Aortic smooth muscle cell (primary cell): ENCODE measurements around the gene KAT5. TPM values are rescaled to one million over a fixed set of nuclear protein-coding genes. Genes with fewer than 3 reads are reported as not detected.

Source experiments
- total RNA-seq: library from RNA; depleted of rRNA; stranded (reverse); fragments of >200 nt; gene quantifications from 2 replicates; pipeline ENCODE4 v1.2.3, GENCODE V29; 2014

The KAT5 gene
- 50.4 and 53.0 TPM in 2 replicates for total RNA-seq

DNA sequence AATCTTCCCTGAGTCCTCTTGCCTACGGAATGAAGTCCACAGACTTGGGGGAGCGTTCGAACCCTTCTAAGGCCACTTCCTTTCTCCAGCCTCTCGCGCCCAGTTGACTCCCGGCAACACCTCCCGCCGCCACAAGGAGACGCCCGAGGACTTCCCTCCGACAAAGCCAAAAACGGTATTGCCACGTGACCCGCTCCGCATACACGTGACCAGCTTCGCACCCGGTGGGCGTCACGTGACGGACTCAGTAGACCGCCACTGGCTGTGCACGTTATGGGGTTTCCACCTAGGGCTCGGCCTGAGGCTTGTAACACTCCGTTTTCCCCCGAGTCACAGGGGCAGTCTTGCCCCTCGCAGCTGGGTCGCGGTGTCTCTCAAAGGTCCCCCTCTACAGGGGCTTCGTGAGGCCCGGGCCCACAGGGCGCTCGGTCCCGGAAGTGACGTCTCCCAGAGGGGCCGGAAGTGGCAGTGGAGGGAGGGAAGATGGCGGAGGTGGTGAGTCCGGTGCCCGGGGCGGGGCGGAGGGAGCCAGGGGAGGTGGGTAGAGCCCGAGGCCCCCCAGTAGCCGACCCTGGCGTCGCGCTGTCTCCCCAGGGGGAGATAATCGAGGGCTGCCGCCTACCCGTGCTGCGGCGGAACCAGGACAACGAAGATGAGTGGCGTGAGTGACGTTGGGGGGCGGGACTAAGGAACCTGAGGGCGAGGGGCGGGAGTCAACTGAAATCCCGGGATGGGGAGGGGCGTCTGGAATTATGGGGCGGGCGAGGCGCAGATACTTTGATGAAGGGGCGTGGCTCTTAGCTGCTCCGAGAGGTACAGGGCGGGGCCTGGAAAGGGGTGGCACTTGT is at the start of gene KAT5:
Gene KAT5, plus strand, starts transcription at position 468 of the 848 bp plus-strand sequence. Its CDS starts 16 bp downstream, at position 484.

DNA sequence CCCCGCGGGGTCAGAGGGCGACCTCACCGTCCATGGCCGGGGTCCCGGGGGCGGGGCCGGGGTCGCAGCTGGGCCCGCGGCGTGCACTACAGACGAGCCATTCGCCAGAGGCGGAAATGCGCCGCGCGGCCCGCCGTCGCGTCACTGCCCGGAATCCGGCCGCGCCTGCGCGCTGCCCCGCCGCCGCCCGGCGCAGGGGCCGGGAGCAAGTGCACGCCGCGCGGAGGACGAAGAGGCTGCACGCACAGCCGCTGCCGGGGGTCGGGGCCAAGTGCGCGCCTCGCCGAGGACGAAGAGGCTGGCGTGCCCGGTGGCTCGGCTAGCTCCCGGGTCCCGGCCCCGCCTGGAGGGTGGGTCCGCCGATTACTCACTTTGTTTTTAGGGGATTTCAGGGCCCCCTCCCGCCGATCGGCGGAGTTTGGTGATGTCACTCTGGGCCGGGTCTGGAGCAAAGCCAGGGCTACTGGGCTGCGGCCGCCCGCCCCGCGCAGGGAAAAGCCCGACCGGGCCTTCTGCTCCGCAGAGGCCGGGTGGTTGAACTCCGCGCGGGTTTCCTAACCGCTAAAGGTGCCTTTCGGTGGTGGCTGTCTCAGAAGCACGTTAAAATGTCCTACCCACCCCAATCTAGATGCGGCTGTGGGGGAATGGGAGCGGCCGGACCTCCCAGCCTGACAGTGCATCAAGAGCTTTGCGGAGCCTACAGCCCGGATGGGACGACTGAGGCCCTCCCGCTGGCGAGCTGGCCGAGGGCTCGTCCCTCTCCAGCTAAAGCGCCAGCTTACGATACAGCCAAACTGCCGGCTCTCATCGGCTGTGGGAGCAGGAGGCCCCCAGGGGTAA is 49.0 kb upstream of the KAT5 start, which contains the start of gene RELA:
Gene RELA, minus strand, starts transcription at position 118 of the 840 bp plus-strand sequence. Its CDS starts 84 bp downstream, at position 34.

DNA sequence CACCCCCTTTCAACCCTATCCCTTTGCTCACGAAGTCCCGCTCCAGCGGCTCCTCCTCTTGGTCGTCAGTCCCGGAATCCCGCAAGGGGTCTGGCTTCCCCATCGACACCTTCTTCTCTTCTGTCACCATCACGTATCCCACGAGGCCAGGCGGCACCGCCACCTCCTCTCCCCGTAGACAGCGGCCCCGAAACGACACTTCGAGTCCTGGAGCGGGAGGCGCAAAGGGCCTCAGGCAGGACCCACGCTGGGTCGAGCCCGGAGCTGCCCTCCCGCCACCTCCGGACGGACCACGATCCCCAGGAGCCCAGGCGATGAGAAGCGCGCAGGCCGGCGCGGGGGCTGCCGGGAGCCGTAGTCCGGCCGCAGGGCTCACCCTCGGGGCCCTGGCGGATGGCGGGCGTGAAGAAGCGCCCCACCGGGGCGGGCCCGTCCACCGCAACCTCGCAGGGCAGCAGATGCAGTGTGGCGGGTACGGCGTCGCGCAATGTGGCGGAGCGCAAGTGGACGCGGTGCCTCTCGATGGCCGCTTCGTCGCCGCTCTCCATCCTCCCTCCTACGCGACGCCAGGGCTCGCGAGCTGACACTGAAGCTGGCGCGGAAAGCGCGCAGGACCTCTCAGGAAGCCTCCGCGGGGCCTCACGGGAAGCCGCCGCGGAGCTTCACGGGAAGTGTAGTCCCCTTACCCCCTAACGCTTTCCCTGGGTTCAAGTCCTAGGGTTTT is 8.3 kb downstream of the KAT5 start, which contains the start of gene RNASEH2C:
Gene RNASEH2C, minus strand, starts transcription at position 588 of the 724 bp plus-strand sequence. Its CDS starts 40 bp downstream, at position 548.

Other genes starting within 250 kb of the KAT5 start
- gene MALAT1, start 213.2 kb upstream of the KAT5 start, total RNA-seq, result 9,504 and 16,975 TPM in 2 replicates
- 81.8 and 103 TPM in 2 replicates for gene SCYL1, start 187.2 kb upstream of the KAT5 start, total RNA-seq
- gene LTBP3, start 153.9 kb upstream of the KAT5 start, total RNA-seq, result 59.5 and 86.0 TPM in 2 replicates
- gene ZNRD2, start 141.8 kb upstream of the KAT5 start, total RNA-seq, result 28.5 and 40.3 TPM in 2 replicates
- gene FAM89B, start 139.7 kb upstream of the KAT5 start, total RNA-seq, result 19.4 and 22.1 TPM in 2 replicates
- gene EHBP1L1, start 136.2 kb upstream of the KAT5 start, total RNA-seq, result 116 and 131 TPM in 2 replicates
- 0.06 and 0.13 TPM in 2 replicates for gene KCNK7, start 116.5 kb upstream of the KAT5 start, total RNA-seq
- 23.8 and 23.9 TPM in 2 replicates for gene MAP3K11, start 98.0 kb upstream of the KAT5 start, total RNA-seq
- 12.7 and 14.7 TPM in 2 replicates for gene PCNX3, start 96.5 kb upstream of the KAT5 start, total RNA-seq
- 11.9 and 13.9 TPM in 2 replicates for gene SIPA1, start 74.2 kb upstream of the KAT5 start, total RNA-seq
- gene RELA, start 49.3 kb upstream of the KAT5 start, total RNA-seq, result 20.2 and 20.7 TPM in 2 replicates
- gene RNASEH2C, start 8.5 kb downstream of the KAT5 start, total RNA-seq, result 42.2 and 42.3 TPM in 2 replicates
- gene AP5B1, start 68.7 kb downstream of the KAT5 start, total RNA-seq, result 4.9 and 5.5 TPM in 2 replicates
- gene OVOL1, start 74.8 kb downstream of the KAT5 start, total RNA-seq, result not detected in 2 replicates
- gene SNX32, start 121.7 kb downstream of the KAT5 start, total RNA-seq, result 0.37 and 0.40 TPM in 2 replicates
- gene CFL1, start 145.9 kb downstream of the KAT5 start, total RNA-seq, result 1,495 and 1,569 TPM in 2 replicates
- gene MUS81, start 148.2 kb downstream of the KAT5 start, total RNA-seq, result 38.2 and 48.4 TPM in 2 replicates
- 78.6 and 82.4 TPM in 2 replicates for gene EFEMP2, start 160.5 kb downstream of the KAT5 start, total RNA-seq
- 0.12 TPM in 1 of 2 replicates, not detected in the other for gene CTSW, start 167.6 kb downstream of the KAT5 start, total RNA-seq
- gene FIBP, start 176.2 kb downstream of the KAT5 start, total RNA-seq, result 221 and 262 TPM in 2 replicates
- gene CCDC85B, start 178.4 kb downstream of the KAT5 start, total RNA-seq, result 80.3 and 83.5 TPM in 2 replicates
- gene FOSL1, start 188.1 kb downstream of the KAT5 start, total RNA-seq, result 24.0 and 32.9 TPM in 2 replicates
- gene C11orf68, start 206.8 kb downstream of the KAT5 start, total RNA-seq, result 25.0 and 26.1 TPM in 2 replicates
- 574 and 841 TPM in 2 replicates for gene DRAP1, start 207.2 kb downstream of the KAT5 start, total RNA-seq
- 0.13 TPM in 1 of 2 replicates, not detected in the other for gene TSGA10IP, start 233.2 kb downstream of the KAT5 start, total RNA-seq
- 52.0 and 80.1 TPM in 2 replicates for gene SART1, start 249.5 kb downstream of the KAT5 start, total RNA-seq